Heart right ventricle (tissue), 16 donors: ENCODE data around the gene AGER. TPM values are rescaled to one million over a fixed set of nuclear protein-coding genes. Genes with fewer than 3 reads are reported as not detected.
"Not testable (repeated sequence)": the region's sequence is repeated elsewhere in the genome, so short reads cannot be mapped to it uniquely, and the experiment has no call there.

Experiments
- ATAC-seq, 8 donors: fragments of 200-7000 bp; cut with Tn5 transposase; one replicate each; pipeline ENCODE4 v1.9.1; 2020; ENCODE audit warnings: mild to moderate bottlenecking in 8 of 8, moderate library complexity in 8 of 8, moderate number of reproducible peaks in 1 of 8
- DNase-seq, 2 donors: peaks; one replicate each; pipeline ENCODE4 v3.0.0-alpha.2; 2020
- H3K27ac ChIP-seq, 10 donors: fragments of 200-600 bp; sonication (generic) in 2 of 10; one replicate each; pipeline versions ENCODE4 v1.5.0 to v1.8.0; 2020 to 2022; ENCODE audit warnings: mild to moderate bottlenecking in 3 of 10
- H3K27me3 ChIP-seq, 7 donors: fragments of 200-600 bp; one replicate each; pipeline ENCODE4 v1.8.0; 2021 to 2022; ENCODE audit warnings: mild to moderate bottlenecking in 2 of 7
- H3K36me3 ChIP-seq, 9 donors: fragments of 200-600 bp; sonication (generic) in 1 of 9; one replicate each; pipeline versions ENCODE4 v1.5.0 to v1.8.0; 2020 to 2022; ENCODE audit warnings: mild to moderate bottlenecking in 2 of 9
- H3K4me1 ChIP-seq, 9 donors: fragments of 200-600 bp; sonication (generic) in 1 of 9; one replicate each; pipeline versions ENCODE4 v1.5.0 to v1.8.0; 2020 to 2022; ENCODE audit warnings: mild to moderate bottlenecking in 4 of 9
- H3K4me3 ChIP-seq, 10 donors: fragments of 200-600 bp; sonication (generic) in 2 of 10; one replicate each; pipeline versions ENCODE4 v1.5.0 to v1.8.0; 2020 to 2022; ENCODE audit warnings: mild to moderate bottlenecking in 7 of 10, moderate library complexity in 2 of 10
- H3K9me3 ChIP-seq, 11 donors: fragments of 200-600 bp in 10 of 11; sonication (generic) in 2 of 11; one replicate each; pipeline versions ENCODE4 v1.5.0 to v1.8.0; 2013 to 2022; ENCODE audit warnings: mild to moderate bottlenecking in 2 of 11, control low read depth in 1 of 11, moderate library complexity in 1 of 11
- CTCF ChIP-seq, 9 donors: fragments of 200-600 bp; sonication (generic) in 2 of 9; IDR thresholded peaks; one replicate each; pipeline versions ENCODE4 v1.5.0 to v1.8.0; 2021 to 2022; ENCODE audit warnings: antibody characterized with exemption in 9 of 9, mild to moderate bottlenecking in 5 of 9, moderate library complexity in 1 of 9
- WGBS, 2 donors: extraction: QIAGEN DNeasy Blood & Tissue Kit; methylation state at CpG; one replicate each; pipeline ENCODE4 v1.1.7; 2013; ENCODE audit warnings: inconsistent platforms in 1 of 2; 5-methylcytosine and 5-hydroxymethylcytosine counted together
- intact Hi-C, 10 donors: fragments of 100-400 bp; cut with DNase I; formaldehyde crosslinking; loops; one replicate each; pipeline versions ENCODE4 v1.11.1 to v1.14.2; 2022
- polyA plus RNA-seq, 2 donors: library from polyadenylated mRNA; stranded (reverse); fragments of 200-250 nt; gene quantifications; one replicate each; pipeline ENCODE4 v1.2.3, GENCODE V29; 2013
- total RNA-seq, 10 donors: library from RNA; stranded (reverse); fragmentation: NEBNext Ultra II Directional in 3 of 10; extraction: Animal tissue kit (Norgen Biotek cat#: 25700) in 3 of 10; gene quantifications; one replicate each; pipeline versions ENCODE4 v1.2.1 to v1.2.4, GENCODE V29; 2021 to 2023
- donor health status: Arrhythmogenic right ventricular cardiomyopathy.
- donor health status: ischemic (EF 13 %, LVEDD 7.1; RV severe dilation, severe dysfunction).
- donor health status: healthy with polysubstance abuse.
- donor health status: DM: no; HTN: yes; CAD: no.
- donor health status: DM: no; HTN: no; CAD: no.
- donor health status: ischemic (EF 25% LVEDD 6.9; RV normal size, moderate dysfunction).
- donor health status: ischemic (EF 25% LVEDD 5.7; RV mildly dilated, moderate dysfunction).
- donor health status: healthy.
- donor health status: DM: yes; HTN: yes; CAD: no.
- donor health status: Ischemic cardiomyopathy.
- donor health status: ischemic (EF 35%, LVEDD 5.7; RV mildly dilated, moderate dysfunction).
- donor health status: nonischemic (EF 11% LVEDD 7.7; RV severe dilation, severe dysfunction).
- donor health status: DM: yes; HTN: yes; CAD: no.
- donor health status: PGD.
- donor health status: ischemic (EF 29% LVEDD 5.4; RV normal size, mild dysfunction).
- donor health status: nonischemic (EF 23%, LVEDD 6.1; RV moderate dilation, normal function).

The AGER gene
- total and polyA plus RNA-seq, 12 donors: 0.75 to 5.5 (median 3.1) TPM

GRCh38 chr6:32189742-32190053 lies 5.6 kb upstream of the AGER start:
- Histone ChIP-seq H3K36me3 (peaks cover 0 to 40% (median 15%) of the 10 kb centered on the region in 9 donors), H3K4me1 (peaks cover 13 to 86% (median 74%) of the 10 kb centered on the region in 9 donors), H3K4me3 (peak overlapping the region; percentile 44 to 85 (median 80)), H3K9me3 (no peaks in the 10 kb centered on the region), H3K27ac (peak overlapping the region; percentile 71 to 99 (median 98)), H3K27me3 (no peaks in the 10 kb centered on the region)
- peak in 1 of 2 donors; percentile 51 for DNase-seq
- no peak for TF ChIP-seq CTCF (IDR thresholded peaks at IDR 0.05)
- intact Hi-C loops: loop anchor here in 2 of 10 donors (5.0 kb wide), 1 partner anchor 62 kb away; the partner anchor contains the start of gene ATF6B (in 2 of the 2)
- WGBS, 2 donors: 14 to 18% methylated on average over 18 to 22 of the region's 23 CpGs
- ATAC-seq: peak in 7 of 8 donors; percentile 0 to 15 (median 2)

DNA sequence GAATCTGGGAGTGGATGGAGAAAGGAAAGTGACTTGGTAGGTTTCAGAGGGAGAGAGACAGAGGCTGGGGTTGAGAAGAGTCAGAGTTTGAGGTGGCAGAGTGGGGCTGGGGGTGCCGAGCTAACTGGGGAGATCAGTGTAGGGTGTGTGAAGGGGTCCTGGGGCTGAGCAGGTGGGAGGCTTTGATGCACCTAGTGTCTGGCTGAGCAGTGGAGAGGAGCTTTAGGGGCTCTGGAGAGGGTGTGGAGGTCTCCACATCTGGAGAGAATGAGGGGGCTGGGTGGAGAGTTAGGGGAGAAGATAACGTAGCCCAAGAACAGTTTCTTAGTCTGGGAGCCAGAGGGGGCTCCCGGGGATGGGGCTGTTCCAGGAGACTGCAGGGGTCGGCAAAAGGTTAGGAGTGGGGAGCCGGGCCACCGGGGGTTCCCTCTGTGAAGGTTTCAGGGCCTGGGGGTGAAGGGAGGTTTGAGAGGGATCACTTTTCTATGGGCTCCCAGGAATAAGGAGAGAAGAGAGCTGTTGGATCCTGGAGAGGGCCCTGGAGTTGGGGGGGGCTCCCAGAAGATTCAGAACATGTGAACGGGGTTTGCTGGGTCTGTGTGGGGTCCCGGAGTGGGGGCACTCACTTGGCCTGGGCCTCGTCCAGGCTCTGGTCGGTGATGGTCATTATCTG lies 5.2 kb upstream of the AGER start:
- H3K4me1 ChIP-seq: peaks cover 15 to 86% (median 74%) of the 10 kb centered on the region in 9 donors

GRCh38 chr6:32188381-32189068 lies 4.5 kb upstream of the AGER start:
- intact Hi-C loops: no loop called here
- TF ChIP-seq CTCF (IDR thresholded peaks at IDR 0.05): no peak
- Histone ChIP-seq H3K4me1 (peaks cover 19 to 87% (median 76%) of the 10 kb centered on the region in 9 donors), H3K27ac (peak overlapping the region; percentile 71 to 99 (median 98)), H3K36me3 (peaks cover 0 to 36% (median 15%) of the 10 kb centered on the region in 9 donors), H3K9me3 (no peaks in the 10 kb centered on the region), H3K4me3 (peak overlapping the region; percentile 44 to 85 (median 80)), H3K27me3 (no peaks in the 10 kb centered on the region)
- ATAC-seq: no peak
- DNase-seq: no peak
- WGBS, 2 donors: 16% methylated on average over 11 to 13 of the region's 13 CpGs

More for the DNA sequence above, 5.2 kb upstream of the AGER start:
- DNase-seq (no peak), ATAC-seq (peak in 3 of 8 donors; percentile 0 to 8 (median 2))
- intact Hi-C loops: no loop called here
- 2 to 4% methylated on average over 10 of the region's 10 CpGs for whole genome bisulfite sequencing, 2 donors
- TF ChIP-seq CTCF (IDR thresholded peaks at IDR 0.05): no peak
- H3K9me3 ChIP-seq: no peaks in the 10 kb centered on the region
- H3K4me3 ChIP-seq: peak overlapping the region; percentile 44 to 85 (median 80)
- peaks cover 0 to 36% (median 15%) of the 10 kb centered on the region in 9 donors for H3K36me3 ChIP-seq
- H3K27ac ChIP-seq: peak overlapping the region; percentile 71 to 99 (median 98)
- H3K27me3 ChIP-seq: no peaks in the 10 kb centered on the region

DNA sequence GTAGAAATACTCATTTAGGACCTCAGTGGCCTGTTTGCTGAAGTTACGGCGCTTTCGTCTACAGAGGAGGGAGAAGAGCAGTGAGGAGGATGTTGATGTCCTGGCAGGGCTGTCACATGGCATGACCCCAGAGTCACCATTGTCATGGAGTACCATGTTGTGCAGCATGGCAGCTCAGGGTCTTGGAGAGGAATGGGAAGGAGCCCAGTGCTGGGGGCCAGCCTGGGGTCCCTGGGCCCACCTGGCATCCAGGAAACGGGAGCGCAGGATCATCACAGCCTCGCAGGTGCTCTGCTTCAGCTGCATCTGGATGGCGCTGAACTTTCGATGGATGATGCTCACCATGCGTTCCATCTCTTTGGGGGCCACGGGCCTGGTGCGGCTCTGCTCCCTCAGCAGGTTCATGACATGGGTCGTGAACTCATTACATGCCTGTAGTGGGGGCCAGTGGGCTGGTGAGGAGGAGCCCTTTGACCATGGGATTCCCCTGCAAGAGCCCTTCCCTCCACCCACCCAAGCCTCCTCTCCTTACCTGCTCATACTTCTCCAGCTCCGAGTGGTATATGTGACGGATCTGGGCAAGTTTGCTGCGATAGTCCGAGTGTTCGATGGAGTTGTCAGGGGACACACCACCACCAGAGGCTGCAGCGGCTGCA lies 3.8 kb upstream of the AGER start:
- peak overlapping the region in 9 of 10 donors; percentile 94 to 99 (median 99) for H3K27ac ChIP-seq
- 70 to 75% methylated on average over 16 to 18 of the region's 18 CpGs for WGBS, 2 donors

More for the DNA sequence above, 3.8 kb upstream of the AGER start:
- peaks cover 19 to 87% (median 74%) of the 10 kb centered on the region in 9 donors for H3K4me1 ChIP-seq
- ATAC-seq, H3K9me3 ChIP-seq, H3K27me3 ChIP-seq, DNase-seq, intact Hi-C loops: not testable (repeated sequence)
- H3K36me3 ChIP-seq: peaks cover 0 to 43% (median 15%) of the 10 kb centered on the region in 9 donors
- peak overlapping the region in 7 of 10 donors; percentile 75 to 83 (median 80) for H3K4me3 ChIP-seq
